ENCODE data around the gene GLI3.

The GLI3 gene

GRCh38 chr7:42240416-42240815 lies 3.4 kb upstream of the GLI3 start (continued):
- 0 out of 2 replicates have a peak, but pooled peaks have one; percentile 31 for TF ChIP-seq ZNF692 (tag by site-specific recombination; IDR thresholded peaks at IDR 0.05)
- peak; percentile 59 for TF ChIP-seq ZNF629 (tag by site-specific recombination; IDR thresholded peaks at IDR 0.05)
- TF ChIP-seq REPIN1 (tag by site-specific recombination; IDR thresholded peaks at IDR 0.05; ENCODE audit: low read depth), result no peak
- peak; percentile 48; the same call in 1 of the 2 replicates for TF ChIP-seq ZNF366 (tag by site-specific recombination; conservative IDR thresholded peaks at IDR 0.05)
- TF ChIP-seq ZNF221 (tag by site-specific recombination; IDR thresholded peaks at IDR 0.05; ENCODE audit: borderline replicate concordance), result no peak
- TF ChIP-seq ZBTB17 (tag by site-specific recombination; IDR thresholded peaks at IDR 0.05), result no peak
- TF ChIP-seq ZNF560 (tag by site-specific recombination; IDR thresholded peaks at IDR 0.05; ENCODE audit: borderline replicate concordance), result no peak
- TF ChIP-seq, protein P1, sequence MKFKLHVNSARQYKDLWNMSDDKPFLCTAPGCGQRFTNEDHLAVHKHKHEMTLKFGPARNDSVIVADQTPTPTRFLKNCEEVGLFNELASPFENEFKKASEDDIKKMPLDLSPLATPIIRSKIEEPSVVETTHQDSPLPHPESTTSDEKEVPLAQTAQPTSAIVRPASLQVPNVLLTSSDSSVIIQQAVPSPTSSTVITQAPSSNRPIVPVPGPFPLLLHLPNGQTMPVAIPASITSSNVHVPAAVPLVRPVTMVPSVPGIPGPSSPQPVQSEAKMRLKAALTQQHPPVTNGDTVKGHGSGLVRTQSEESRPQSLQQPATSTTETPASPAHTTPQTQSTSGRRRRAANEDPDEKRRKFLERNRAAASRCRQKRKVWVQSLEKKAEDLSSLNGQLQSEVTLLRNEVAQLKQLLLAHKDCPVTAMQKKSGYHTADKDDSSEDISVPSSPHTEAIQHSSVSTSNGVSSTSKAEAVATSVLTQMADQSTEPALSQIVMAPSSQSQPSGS (tag by site-specific recombination; IDR thresholded peaks at IDR 0.05; ENCODE audit: low read depth), result peak; percentile 67; the same call in 1 of the 2 replicates
- peak; percentile 96 for TF ChIP-seq ZNF394 (tag by site-specific recombination; IDR thresholded peaks at IDR 0.05; ENCODE audit: borderline replicate concordance)
- TF ChIP-seq PATZ1 (tag by site-specific recombination; IDR thresholded peaks at IDR 0.05), result peak; percentile 42; the same call in 1 of the 2 replicates
- TF ChIP-seq SCRT2 (tag by site-specific recombination; IDR thresholded peaks at IDR 0.05), result peak; percentile 21; the same call in 1 of the 2 replicates
- no peak for TF ChIP-seq MEIS1 (CRISPR knock-in tag; IDR thresholded peaks at IDR 0.05; ENCODE audit: borderline replicate concordance)
- TF ChIP-seq, protein P2, sequence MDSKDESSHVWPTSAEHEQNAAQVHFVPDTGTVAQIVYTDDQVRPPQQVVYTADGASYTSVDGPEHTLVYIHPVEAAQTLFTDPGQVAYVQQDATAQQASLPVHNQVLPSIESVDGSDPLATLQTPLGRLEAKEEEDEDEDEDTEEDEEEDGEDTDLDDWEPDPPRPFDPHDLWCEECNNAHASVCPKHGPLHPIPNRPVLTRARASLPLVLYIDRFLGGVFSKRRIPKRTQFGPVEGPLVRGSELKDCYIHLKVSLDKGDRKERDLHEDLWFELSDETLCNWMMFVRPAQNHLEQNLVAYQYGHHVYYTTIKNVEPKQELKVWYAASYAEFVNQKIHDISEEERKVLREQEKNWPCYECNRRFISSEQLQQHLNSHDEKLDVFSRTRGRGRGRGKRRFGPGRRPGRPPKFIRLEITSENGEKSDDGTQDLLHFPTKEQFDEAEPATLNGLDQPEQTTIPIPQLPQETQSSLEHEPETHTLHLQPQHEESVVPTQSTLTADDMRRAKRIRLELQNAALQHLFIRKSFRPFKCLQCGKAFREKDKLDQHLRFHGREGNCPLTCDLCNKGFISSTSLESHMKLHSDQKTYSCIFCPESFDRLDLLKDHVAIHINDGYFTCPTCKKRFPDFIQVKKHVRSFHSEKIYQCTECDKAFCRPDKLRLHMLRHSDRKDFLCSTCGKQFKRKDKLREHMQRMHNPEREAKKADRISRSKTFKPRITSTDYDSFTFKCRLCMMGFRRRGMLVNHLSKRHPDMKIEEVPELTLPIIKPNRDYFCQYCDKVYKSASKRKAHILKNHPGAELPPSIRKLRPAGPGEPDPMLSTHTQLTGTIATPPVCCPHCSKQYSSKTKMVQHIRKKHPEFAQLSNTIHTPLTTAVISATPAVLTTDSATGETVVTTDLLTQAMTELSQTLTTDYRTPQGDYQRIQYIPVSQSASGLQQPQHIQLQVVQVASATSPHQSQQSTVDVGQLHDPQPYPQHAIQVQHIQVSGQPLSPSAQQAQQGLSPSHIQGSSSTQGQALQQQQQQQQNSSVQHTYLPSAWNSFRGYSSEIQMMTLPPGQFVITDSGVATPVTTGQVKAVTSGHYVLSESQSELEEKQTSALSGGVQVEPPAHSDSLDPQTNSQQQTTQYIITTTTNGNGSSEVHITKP (tag by site-specific recombination; IDR thresholded peaks at IDR 0.05), result peak; percentile 50; the same call in 1 of the 2 replicates

DNA sequence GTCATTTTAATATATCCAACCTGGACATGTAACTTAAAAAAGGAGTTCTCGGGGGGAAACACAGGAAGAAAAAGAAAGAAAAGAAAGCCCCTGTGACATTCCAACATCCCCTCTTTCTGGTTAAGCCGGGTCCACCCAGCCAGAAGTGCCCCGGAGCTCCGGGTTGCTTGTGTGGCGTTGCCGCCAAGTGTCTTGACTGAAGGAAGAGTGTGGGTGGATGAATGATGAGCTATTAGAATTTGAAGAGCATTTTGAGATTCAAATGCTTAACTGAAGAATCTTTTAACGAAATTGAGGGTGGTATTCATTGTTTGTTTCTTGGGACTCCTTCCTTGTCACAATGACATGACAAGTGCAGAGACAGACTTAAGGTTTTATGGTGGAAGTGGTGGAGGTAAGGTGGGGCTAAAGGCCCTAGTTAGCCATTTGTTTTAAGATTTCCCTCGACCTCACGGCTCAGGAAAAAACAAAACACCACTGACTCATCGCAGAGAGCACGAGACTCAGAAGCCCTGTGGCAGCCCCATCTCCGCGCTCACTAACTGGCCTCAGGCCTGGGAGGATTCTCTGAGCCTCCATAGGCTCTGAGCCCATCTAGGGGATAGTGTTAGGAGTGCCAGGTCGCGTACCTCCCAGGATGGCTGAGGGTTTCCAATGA lies 1.8 kb upstream of the GLI3 start:
- no peak overlapping the region for H3K4me3 ChIP-seq (ENCODE audit: low read depth, low read length)
- TF ChIP-seq HOXD13 (CRISPR knock-in tag; IDR thresholded peaks at IDR 0.05; ENCODE audit: borderline replicate concordance), result no peak
- no peak for TF ChIP-seq ZNF157 (tag by site-specific recombination; IDR thresholded peaks at IDR 0.05)
- TF ChIP-seq ZNF791 (tag by site-specific recombination; IDR thresholded peaks at IDR 0.05), result no peak
- peak; percentile 27; the same call in 1 of the 2 replicates for TF ChIP-seq WT1 (tag by site-specific recombination; IDR thresholded peaks at IDR 0.05)
- TF ChIP-seq ZNF596 (tag by site-specific recombination; IDR thresholded peaks at IDR 0.05), result no peak
- no peak for TF ChIP-seq ZNF292 (tag by site-specific recombination; IDR thresholded peaks at IDR 0.05; ENCODE audit: borderline replicate concordance, low read depth)
- no peak for TF ChIP-seq ZNF121 (tag by site-specific recombination; IDR thresholded peaks at IDR 0.05)
- peak; percentile 10; the same call in 1 of the 2 replicates for TF ChIP-seq ZBTB20 (tag by site-specific recombination; IDR thresholded peaks at IDR 0.05)
- TF ChIP-seq IKZF3 (tag by site-specific recombination; IDR thresholded peaks at IDR 0.05), result peak; percentile 17; the same call in 1 of the 2 replicates
- TF ChIP-seq ZNF624 (tag by site-specific recombination; IDR thresholded peaks at IDR 0.05), result no peak
- no peak for TF ChIP-seq KLF8 (tag by site-specific recombination; IDR thresholded peaks at IDR 0.05)
- TF ChIP-seq, protein P3, sequence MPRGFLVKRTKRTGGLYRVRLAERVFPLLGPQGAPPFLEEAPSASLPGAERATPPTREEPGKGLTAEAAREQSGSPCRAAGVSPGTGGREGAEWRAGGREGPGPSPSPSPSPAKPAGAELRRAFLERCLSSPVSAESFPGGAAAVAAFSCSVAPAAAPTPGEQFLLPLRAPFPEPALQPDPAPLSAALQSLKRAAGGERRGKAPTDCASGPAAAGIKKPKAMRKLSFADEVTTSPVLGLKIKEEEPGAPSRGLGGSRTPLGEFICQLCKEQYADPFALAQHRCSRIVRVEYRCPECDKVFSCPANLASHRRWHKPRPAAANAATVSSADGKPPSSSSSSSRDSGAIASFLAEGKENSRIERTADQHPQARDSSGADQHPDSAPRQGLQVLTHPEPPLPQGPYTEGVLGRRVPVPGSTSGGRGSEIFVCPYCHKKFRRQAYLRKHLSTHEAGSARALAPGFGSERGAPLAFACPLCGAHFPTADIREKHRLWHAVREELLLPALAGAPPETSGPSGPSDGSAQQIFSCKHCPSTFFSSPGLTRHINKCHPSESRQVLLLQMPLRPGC (tag by site-specific recombination; IDR thresholded peaks at IDR 0.05), result no peak
- TF ChIP-seq OVOL3 (tag by site-specific recombination; IDR thresholded peaks at IDR 0.05), result no peak

More for the DNA sequence above, 1.8 kb upstream of the GLI3 start:
- Histone ChIP-seq H3K9me3 (ENCODE audit: control insufficient read depth, insufficient read depth, low read depth, low read length) (no peaks in the 10 kb centered on the region), H3K4me1 (ENCODE audit: control insufficient read depth, insufficient read depth, low read length) (peaks cover 40% of the 10 kb centered on the region), H3K36me3 (ENCODE audit: control insufficient read depth in 2 of 2, insufficient read depth in 1 of 2, low read length in 2 of 2) (no peaks in the 10 kb centered on the region), H3K27ac (ENCODE audit: extremely low read depth, low read depth, low read length) (peak overlapping the region; percentile 96)
- ChIA-PET CTCF (interaction anchor here (0.6 to 1.4 kb wide), 4 partner anchors 61 to 296 kb away, joined by 3 to 4 read pairs (median 4); no protein-coding TSS in a partner anchor), POLR2A (interaction anchor here (1.3 kb wide), 1 partner anchor 592 kb away, joined by 3 read pairs; no protein-coding TSS in a partner anchor)
